Measurements from ENCODE around the gene NFKBIA.
"Not testable (repeated sequence)": the region's sequence is repeated elsewhere in the genome, so short reads cannot be mapped to it uniquely, and the experiment has no call there.

Gene NFKBIA

DNA sequence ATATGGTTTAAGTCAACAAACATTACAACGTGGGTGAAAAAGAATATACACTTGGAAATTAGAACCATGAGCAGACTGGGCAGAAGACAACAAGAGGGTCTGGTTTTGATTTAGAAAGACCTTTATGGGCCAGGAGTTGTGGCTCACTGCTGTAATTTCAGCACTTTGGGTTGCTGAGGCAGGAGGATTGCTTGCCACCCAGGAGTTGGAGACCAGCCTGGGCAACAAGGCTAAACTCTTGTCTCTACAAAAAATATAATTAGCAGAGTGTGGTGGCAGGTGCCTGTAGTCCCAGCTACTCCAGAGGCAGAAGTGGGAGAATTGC is 2.7 kb upstream of the NFKBIA start:
- DNase-seq = no peak

DNA sequence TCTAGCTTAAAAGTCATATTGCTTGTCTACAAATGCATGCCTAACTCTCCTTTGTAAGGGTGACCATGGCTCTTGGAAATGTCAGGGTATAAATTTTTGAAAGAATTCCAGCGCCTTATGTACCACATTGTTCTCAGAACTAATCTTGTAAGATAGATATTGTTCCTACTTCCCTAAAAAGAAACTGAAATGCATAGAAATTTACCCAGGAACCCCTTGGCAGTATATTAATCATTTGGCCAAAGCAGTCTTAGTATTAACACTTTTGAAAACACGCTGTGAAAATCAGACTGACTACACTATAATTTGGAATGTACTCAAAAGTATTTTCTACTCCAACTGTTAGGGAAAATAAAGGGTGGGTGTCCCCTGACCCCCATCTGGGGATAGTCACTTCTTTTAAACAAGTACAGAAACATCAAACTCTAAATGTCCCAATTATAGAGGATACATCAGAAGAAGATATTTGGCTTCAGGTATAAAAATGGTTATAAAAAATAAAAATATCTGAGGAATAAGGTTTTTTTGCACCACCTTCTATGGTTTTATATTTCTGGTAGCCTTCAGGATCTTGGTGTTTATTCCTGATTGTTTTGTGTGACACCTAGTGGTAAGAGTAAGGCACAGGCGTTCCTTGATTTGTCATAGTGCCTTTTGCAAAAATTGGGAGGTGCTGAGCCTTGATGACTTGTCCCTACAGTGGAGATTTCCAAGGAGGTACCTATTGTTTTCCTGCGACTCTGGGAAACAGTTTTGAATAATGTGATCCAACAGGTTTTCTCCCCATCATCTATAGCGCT is 2.2 kb upstream of the NFKBIA start:
- peak; percentile 73 to 74 for DNase-seq

DNA sequence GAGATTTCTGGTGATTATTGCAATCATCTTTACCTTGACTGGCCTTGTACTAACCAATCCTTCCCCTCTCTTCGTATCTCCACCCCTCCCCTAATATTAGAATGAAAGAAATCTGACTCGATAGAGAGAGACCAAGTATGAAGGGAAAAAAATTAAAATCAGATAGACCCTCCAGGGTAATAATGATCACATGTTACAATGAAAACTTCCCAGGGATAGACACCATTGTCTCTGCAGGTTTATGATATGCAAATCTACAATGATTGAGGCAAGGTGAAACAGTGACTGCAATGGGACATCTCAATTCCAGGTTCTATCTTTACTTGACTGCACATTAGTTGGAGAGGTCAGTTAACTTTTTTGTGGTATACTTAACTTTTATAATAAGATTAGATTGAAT is 1.5 kb upstream of the NFKBIA start:
- no peak for DNase-seq

DNA sequence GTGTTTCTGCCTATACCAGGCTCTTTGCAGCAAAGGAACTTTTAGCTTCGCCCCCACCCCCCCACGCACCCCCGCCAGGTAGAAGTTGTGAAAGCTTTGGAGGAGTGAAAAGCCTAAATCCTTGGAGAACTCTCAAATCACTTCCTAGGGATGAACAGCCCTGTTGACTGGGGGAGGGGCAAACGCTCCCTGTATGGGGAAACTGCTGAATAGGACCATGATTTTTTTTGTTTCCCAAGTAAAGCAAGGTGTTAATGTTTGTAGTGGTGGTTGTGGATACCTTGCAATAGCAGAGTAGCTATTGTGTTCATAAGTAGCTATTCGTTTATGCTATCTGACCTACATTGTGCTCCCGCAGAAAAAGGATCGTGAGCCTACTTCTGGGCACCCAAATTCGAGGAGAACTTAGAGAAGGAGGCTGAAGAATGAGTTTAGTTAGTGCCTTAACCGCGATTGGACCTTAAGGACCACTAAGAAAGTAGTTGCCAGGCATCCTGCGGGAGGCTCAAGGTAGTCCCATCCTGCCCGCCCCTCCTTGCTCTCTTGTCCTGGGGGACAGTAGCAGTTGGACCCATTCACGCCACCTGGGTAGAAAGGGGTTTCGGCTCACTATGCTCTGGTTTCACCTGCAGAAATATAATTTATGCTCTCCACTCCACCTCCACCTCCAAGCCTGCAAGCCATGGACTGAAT is 901 bp upstream of the NFKBIA start:
- DNase-seq = peak in 1 of 2 experiments; percentile 50

DNA sequence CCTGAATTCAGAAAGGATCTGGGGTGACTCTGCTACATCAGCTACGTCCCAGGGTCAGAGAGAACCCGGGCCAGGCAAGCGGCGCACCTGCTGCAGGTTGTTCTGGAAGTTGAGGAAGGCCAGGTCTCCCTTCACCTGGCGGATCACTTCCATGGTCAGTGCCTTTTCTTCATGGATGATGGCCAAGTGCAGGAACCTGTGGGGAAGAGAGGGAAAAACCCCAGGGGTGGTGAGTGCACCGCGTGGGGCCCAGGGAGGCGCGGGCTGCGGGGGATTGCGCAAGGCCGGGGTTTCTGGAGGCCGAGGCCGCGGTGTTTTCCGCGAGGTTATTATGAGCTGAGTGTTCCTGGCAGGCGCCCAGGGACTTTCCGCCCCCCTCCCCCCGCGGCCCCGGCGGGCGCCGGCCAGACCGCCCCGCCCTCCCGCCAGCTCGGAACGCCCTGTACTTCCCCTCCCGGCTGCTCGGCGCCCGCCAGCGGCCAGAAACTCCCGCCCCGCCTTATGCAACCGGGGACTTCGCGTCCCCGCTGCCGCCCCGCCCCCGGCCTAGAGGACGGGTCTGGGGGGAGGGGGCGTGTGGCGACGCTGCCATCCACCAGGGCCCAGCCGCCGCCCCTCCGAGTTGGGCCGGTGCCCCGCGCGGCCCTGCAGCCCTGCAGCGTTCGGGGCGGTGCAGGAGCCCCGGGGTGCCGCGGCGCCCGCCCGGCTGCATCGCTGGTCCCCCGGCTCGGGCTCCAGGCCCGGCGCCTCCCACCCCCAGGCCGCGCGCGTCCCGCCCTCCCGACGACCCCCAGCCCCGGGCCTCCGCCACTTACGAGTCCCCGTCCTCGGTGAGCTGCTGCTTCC is 723 bp downstream of the NFKBIA start:
- DNase-seq = peak; percentile 90 to 95

DNA sequence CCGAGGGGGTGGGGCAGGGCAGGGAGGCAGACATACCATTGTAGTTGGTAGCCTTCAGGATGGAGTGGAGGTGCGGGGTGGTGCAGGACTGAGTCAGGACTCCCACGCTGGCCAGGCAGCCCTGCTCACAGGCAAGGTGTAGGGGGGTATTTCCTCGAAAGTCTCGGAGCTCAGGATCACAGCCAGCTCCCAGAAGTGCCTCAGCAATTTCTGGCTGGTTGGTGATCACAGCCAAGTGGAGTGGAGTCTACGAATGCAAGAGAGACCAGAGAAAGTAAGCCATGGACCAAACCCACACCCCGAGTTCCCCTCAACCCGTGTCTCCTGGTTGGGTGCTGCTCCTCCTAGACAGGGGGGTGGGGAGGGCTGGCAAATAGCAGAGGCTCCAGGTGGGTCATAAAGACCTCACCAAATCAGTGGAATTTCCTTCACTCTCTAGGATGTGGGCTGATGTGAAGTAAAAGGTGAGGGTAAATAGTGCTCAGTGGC is 1.4 kb downstream of the NFKBIA start:
- no peak for DNase-seq

DNA sequence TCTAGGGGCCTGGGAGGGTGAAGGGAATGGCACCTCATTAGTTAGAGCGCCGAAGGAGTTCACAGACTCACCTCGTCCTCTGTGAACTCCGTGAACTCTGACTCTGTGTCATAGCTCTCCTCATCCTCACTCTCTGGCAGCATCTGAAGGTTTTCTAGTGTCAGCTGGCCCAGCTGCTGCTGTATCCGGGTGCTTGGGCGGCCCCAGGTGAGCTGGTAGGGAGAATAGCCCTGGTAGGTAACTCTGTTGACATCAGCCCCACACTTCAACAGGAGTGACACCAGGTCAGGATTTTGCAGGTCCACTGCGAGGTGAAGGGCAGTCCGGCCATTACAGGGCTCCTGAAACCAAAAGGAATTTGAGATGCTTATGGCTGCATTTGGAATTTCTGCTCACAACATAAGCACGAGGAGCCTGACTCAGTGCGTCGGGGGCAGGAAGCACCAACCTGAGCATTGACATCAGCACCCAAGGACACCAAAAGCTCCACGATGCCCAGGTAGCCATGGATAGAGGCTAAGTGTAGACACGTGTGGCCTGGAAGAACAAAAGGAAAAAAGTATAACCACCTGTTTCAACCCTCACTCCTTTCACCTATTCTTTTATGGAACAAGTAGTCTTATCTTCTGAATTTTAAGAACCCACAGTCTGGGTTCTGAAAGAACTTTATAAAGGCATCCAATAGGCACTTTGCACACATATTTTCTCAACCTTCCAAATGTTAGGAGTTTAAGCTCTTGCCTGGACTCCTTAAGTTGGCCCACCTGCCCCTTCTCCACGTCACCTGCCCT is 2.0 kb downstream of the NFKBIA start:
- no peak for DNase-seq

DNA sequence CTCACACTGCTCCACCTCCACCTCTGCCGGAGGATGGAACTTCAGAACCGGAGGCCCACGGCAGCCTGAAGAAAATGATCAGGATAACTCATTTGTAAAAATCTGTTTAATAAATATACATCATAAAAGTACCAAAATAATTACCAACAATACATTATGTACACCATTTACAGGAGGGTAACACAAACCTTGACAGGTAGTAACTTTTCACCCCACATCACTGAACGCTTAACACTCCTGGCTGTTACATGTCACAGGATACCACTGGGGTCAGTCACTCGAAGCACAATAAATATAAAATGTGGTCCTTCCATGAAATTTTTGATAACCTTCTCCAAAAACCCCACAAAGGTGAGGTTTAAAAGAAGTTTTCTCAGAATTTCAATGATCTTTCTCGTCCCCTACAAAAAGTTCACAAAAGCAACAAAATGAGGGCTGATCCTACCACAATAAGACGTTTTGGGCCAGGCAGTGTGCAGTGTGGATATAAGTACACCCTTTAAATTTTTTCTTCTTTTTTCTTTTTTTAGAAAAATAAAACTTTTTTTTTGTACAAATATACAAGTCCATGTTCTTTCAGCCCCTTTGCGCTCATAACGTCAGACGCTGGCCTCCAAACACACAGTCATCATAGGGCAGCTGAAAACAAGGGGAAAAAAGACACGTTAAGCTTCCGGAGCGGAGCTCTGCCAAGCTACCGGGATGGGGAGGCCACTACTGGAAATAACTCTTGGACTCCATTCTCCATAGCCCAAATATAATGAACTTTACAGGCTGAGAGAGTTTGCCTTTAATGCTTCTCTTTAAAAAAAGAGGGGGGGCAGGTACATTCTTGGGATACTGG is 2.9 kb downstream of the NFKBIA start:
- no peak for DNase-seq

DNA sequence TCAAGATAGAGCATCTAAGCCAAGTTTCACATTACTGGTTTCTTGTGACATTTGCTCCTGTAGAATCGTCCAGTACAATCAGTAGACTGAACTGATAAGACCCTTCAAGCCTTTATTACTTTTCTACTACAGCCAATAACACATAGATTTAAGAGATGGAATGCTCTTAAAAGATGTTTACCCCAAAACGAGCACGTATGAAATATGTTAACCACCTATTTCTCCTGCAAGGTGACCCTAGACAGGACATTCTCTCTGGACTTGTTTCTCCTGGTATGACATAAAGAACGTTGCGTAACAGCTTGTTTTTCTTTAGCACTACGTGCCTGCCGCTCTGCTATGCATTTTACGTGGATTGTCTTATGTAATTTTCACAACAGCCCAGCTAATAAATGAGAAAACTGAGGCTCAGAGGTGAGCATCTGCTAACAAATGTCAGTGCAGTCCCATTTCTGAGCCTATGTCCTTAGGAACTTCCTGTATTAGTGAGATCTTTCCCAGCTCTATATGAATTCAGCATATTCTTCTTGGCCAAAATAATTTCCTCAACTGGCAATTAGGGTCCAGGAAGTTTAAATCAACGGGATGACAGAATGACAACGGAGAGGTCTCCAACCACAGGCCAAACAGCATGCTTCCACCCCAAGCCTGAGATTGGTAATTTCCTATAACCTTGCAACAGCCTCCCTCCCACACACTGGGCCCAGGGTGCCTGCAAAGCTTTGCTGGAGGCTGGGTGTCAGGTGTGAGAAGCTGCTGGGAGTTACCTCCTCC is 3.7 kb downstream of the NFKBIA start:
- no peak for DNase-seq

DNA sequence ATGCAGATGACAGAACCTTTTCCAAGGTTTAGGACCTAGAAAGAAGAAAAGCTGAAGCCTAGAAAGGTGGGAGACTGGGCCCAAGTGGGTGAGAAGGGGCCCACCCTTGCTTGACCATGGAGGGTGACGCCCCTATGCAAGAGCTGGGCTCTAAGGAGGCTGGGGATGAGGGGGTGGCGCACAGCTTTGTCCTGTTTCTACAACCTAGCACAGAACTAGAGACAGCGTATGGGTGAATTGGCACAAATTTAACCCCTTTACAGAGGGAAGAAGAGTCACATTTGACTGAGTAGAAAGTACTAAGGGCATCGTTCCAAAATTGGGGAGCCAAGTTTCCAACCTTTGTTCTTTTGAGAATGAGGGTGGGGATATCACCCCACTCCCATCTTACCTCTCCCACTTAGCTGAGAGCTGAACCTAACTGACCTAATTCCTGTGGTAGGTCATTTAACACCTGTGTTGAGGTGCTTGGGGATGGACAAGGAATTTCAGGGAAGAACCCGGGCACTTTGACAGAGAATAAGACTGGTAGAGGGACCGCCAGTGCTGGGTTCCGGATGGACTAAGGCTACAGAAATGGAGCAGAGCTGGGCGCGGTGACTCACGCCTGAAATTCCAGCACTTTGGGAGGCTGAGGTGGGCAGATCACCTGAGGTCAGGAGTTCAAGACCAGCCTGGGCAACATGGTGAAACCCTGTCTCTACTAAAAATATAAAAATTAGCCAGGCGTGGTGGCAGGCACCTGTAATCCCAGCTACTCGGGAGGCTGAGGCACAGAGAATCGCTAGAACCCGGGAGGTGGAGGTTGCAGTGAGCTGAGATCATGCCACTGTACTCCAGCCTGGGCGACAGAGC is 5.2 kb downstream of the NFKBIA start:
- DNase-seq = no peak

DNA sequence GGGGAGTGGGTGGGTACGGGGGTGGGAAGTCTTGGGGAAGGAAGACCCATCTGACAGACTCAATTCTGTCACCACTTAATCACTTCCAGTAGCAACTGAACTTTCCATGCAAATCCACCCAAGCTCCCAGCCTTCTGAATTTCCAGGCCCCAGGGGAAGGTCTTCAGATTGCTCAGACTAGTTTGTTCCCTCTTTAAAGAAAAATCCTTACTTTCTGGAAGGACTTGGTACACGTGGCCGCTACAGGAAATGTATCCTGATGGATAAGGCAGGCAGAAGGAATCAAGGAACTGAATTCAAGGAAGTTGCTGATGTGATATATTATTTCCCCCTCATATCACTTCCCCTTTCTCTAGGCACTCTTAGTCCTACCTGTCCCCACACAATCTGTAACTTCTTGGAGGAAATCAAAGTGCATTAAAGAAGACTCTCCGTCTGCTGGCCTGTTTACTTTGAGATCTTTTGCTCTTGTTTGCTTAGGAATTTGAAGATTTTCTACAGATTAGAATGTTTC is 6.4 kb downstream of the NFKBIA start:
- no peak for DNase-seq

DNA sequence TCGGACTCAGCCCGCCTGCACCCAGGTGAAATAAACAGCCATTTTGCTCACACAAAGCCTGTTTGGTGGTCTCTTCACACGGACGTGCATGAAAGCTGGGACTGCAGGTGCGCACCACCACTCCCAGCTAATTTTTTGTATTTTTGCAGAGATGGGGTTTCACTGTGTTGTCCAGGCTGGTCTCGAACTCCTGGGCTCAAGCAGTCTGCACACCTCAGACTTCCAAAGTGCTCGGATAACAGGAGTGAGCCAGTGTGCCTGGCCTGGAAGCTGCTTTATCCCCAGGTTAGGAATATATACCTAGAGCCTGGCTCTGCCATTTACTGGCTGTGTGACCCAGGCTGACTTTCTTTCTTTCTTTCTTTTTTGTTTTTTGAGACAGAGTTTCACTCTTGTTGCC is 7.9 kb downstream of the NFKBIA start:
- not testable (repeated sequence) for DNase-seq

DNA sequence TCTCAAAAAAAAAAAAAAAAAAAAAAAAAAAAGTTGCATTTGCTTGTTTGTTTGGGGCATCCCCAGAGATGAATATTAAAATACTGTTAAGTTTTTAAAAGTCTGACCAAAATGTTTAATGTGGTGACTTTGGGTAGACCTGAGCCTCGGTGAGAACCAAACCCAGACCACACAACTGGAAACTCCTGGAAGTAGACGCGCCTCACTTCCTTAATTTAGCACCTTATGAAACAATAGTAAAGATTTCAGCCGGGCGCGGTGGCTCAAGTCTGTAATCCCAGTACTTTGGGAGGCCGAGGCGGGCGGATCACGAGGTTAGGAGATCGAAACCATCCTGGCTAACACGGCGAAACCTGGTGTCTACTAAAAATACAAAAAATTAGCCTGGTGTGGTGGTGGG is 9.3 kb downstream of the NFKBIA start:
- no peak for DNase-seq

DNA sequence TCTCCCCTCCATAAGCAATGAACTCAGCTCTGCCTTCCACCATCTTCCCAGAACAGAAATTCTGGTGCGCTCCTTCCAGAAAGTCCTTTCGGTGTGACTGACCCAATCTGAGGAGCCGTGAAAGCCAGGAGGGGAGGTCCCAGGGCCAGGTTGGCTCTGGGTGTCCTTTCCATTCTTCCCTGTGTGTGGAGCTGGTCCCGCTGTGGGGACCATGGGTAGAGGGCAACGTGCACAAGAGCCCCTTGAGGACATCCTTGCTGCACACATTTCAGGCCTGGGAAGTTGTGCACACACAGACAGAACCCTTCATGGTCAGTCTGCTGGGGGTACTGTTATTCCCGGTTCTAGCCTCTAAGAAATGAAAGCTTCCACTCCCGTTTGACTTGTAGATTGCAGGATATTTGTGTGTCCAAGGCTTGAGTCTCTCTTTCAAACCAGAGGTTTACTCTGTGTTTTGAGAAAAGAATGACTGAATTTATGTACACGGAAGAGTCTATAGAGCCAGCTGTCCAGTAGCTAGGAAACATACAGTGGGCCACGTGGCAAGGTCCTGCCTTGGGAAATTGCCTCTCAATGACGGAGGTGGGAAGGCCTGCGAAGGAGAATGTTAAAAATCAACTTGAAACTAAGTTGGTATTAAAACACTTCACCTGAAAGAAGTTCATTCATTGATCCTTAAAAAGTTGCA is 10.1 kb downstream of the NFKBIA start:
- DNase-seq = no peak

DNA sequence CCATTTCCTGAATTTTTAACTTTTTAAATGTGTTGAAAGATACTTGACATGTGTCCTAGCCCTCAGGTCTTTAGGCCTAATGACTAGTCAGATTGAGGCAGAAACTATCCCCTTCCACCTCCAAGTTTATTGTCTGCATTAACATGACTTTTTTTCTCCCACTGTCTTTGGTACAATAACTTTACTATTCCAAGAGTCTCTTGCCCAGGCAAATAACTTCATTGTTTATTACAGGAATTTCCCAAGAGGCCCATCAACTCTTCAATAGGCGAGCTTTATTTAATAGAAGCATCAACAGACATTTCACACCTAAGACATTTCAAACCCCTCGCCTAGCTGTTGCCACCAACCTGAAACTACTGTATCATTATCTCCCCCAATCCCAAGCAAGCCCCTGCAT is 10.7 kb downstream of the NFKBIA start:
- DNase-seq = no peak

DNA sequence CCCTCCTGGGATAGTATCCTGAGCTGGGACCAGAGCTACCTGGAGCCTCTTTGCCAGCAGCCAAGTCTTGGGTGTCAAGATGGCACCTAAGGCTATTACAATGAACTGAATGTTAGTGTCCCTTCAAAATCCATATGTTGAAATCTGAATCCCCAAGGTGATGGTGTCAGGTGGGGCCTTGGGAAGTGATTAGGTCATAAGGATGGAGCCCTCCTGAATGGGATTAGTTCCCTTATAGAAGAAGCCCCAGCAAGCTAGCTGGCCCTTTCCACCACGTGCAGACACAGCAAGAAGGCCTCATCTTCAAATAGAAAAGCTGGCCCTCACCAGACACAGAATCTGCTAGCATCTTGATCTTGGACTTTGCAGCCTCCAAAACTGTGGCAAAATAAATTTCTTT is 12.4 kb downstream of the NFKBIA start:
- DNase-seq = no peak

DNA sequence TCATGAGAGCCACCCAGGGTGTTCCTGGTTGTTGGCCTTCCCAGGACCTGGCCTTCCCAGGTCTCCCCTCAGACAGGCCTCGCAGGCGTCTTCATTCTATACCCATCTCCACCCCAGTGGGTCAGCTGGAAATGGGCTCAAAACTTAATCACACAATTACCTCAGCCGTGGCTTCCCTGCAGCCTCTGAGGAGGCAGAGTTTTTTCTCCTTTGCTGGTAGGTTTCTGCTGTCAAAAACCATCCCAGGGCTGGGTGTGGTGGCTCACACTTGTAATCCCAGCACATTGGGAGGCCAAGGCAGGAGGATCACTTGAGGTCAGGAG is 13.2 kb downstream of the NFKBIA start:
- DNase-seq = no peak

DNA sequence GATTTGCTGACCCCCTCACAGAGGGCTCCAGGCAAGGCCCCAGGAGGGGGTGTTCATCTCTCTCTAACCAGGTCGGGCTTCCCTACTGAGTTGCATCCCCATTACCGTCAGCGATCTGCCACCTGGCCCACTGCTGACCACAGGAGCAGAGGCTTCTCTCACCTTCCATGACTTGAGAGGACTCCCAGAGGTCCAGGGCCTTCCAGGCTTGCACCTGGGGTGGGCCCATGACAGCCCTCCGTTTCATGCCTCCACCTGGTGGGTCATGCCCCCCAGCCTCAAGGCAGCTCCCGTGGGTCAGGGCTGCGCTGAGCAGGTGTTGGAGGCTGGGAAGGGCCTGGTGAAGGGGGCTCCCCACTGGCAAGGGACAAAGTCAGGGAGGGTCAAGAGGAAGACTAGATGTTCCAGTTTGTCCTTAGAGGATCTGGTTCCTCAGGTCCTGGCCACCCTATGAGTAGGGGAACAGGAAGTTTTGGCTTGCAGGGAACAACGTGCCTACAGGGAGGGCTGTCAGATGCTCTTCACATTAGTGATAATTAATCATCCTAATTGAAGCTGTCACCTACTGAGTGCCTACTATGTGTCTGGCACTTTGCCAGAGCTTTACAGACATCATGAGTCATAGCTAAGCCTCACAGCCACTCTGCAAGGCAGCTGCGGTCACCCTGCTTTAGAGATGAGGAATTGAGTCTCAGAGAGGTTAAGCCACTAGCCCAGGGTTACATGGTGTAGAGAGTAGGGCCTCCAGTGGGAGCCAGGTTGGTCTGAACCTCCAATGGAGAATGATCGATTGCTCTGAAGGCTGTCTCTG is 13.8 kb downstream of the NFKBIA start:
- peak; percentile 75 to 78 for DNase-seq

DNA sequence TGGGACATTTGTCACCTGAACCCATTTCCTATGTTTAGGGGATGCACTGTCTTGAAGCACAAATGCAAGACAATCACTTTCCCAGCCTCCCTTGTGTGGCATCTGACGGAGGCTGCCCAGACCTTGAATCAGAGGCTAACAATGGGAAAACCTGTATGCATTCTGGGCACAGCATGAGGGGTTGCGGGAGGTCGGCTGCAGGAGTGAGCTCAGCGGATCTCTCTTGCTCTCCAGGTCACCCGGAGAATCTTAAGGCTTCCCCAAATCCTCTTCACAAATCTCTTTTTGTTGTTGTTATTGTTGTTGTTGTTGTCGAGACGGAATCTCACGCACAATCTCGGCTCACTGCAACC is 15.3 kb downstream of the NFKBIA start:
- DNase-seq = no peak

All from SHP77 (cell line).